ENCODE measurements around the gene HMCN1.
"Not testable (repeated sequence)": the region's sequence is repeated elsewhere in the genome, so short reads cannot be mapped to it uniquely, and the experiment has no call there.

Gene HMCN1

GRCh38 chr1:186152620-186153239 is 418.5 kb downstream of the HMCN1 start:
- DNase-seq (ENCODE audit: low read depth), result no peak
- TF ChIP-seq CTCF (IDR thresholded peaks at IDR 0.05; ENCODE audit: low read depth, low read length, missing control alignments), result no peak
- H3K4me3 ChIP-seq (ENCODE audit: low read depth, low read length), result no peak overlapping the region

DNA sequence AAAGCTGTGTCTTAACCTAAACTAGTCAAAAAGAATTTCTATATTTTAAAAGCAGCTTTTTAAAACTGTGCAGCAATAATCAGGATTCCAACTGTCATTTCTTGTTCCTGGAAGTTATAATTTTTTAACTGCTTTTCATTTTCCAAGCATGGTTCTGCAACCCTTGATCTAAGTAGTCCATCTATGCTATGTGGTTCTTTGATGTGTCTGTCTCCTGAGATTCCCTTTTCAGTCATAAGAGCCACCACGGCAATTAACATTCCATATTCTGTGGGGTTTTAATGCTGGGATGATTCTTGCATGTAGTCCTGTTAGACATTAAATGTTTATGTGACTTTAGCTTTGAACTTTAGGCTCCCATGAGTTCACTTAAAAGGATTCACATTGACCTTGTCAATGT is 420.5 kb downstream of the HMCN1 start:
- no peak for TF ChIP-seq CTCF (IDR thresholded peaks at IDR 0.05; ENCODE audit: low read depth, low read length, missing control alignments)
- no peak for DNase-seq (ENCODE audit: low read depth)

DNA sequence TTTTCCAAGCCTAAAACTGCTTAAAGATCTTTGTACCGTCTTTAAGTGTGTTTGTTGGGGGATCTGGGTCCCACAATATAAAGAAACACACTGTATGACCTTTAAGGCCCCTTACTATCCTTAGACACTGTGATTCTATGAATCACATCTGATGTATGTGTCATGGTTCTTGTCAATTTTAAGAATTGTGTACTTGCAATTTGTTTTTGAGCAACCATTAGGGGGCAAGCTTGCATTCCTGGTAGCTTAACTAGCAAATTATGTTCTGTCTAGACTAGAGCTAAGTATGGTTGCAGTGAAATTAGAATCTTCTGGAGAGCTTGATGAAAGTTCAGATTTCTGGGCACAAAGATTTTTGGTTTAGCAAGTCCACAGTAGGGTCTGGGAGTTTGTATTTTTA is 421.4 kb downstream of the HMCN1 start:
- TF ChIP-seq CTCF (IDR thresholded peaks at IDR 0.05; ENCODE audit: low read depth, low read length, missing control alignments), result peak; percentile 55
- no peak overlapping the region for H3K4me3 ChIP-seq (ENCODE audit: low read depth, low read length)
- no peak for DNase-seq (ENCODE audit: low read depth)

More for the DNA sequence above, 420.5 kb downstream of the HMCN1 start:
- no peak overlapping the region for H3K4me3 ChIP-seq (ENCODE audit: low read depth, low read length)

DNA sequence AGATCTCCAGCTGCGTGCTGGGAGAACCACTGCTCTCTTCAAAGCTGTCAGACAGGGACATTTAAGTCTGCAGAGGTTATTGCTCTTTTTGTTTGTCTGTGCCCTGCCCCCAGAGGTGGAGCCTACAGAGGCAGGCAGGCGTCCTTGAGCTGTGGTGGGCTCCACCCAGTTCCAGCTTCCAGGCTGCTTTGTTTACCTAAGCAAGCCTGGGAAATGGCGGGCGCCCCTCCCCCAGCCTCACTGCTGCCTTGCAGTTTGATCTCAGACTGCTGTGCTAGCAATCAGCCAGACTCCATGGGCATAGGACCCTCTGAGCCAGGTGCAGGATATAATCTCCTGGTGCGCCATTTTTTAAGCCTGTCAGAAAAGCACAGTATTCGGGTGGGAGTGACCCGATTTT is 428.7 kb downstream of the HMCN1 start:
- DNase-seq (ENCODE audit: low read depth); H3K4me3 ChIP-seq (ENCODE audit: low read depth, low read length): not testable (repeated sequence)

- H3K4me3 ChIP-seq (ENCODE audit: low read depth, low read length), result no peak overlapping the region
- TF ChIP-seq CTCF (IDR thresholded peaks at IDR 0.05; ENCODE audit: low read depth, low read length, missing control alignments), result no peak
- no peak for DNase-seq (ENCODE audit: low read depth)
Observed at GRCh38 chr1:186164773-186165172, 430.6 kb downstream of the HMCN1 start.

GRCh38 chr1:186165303-186165702 is 431.1 kb downstream of the HMCN1 start:
- no peak overlapping the region for H3K4me3 ChIP-seq (ENCODE audit: low read depth, low read length)
- no peak for DNase-seq (ENCODE audit: low read depth)
- TF ChIP-seq CTCF (IDR thresholded peaks at IDR 0.05; ENCODE audit: low read depth, low read length, missing control alignments), result no peak

- DNase-seq (ENCODE audit: low read depth), result no peak
- TF ChIP-seq CTCF (IDR thresholded peaks at IDR 0.05; ENCODE audit: low read depth, low read length, missing control alignments), result no peak
- no peak overlapping the region for H3K4me3 ChIP-seq (ENCODE audit: low read depth, low read length)
Observed at GRCh38 chr1:186167096-186167668, 433.0 kb downstream of the HMCN1 start.

All from GM12864 (cell line).